SK-N-SH (cell line): Measurements from ENCODE around the gene METTL3. TPM values are rescaled to one million over a fixed set of nuclear protein-coding genes. Genes with fewer than 3 reads are reported as not detected.

Source experiments
- CTCF ChIA-PET: fragments of 300-600, 350-600 bp; formaldehyde crosslinking; extraction: SDS; loops from one replicate; lab custom pipeline; 2021; lab: Yijun Ruan, JAX
- POLR2A ChIA-PET: fragments of 350-600 bp; sonication (Branson Sonifier 250); formaldehyde crosslinking; extraction: SDS; loops from one replicate; lab custom pipeline; 2020; ENCODE audit warnings: antibody characterized with exemption, inconsistent platforms; lab: Yijun Ruan, JAX
- DNase-seq: peaks from one replicate; pipeline ENCODE4 v3.0.0; 2012
- H2AFZ ChIP-seq: fragments of 200-600 bp; sonication (generic); 2 replicates; pipeline ENCODE4 v1.8.1; 2016; ENCODE audit warnings: antibody characterized with exemption, mild to moderate bottlenecking, low read depth
- H3F3A ChIP-seq: fragments of 200-600 bp; sonication (generic); replicated peaks from 2 replicates; pipeline ENCODE3; 2016; ENCODE audit warnings: antibody characterized with exemption, mild to moderate bottlenecking; ENCODE audit not compliant: insufficient read depth
- H3K27ac ChIP-seq, 2 experiments: fragments of 200-500 bp in 1 of 2; fragments of 200-600 bp in 1 of 2; sonication (Bioruptor generic) in 1 of 2; sonication (generic), shearing (Covaris generic) in 1 of 2; 2 replicates each; pipeline versions ENCODE4 v1.5.1 to v1.6.1; 2014 to 2016; ENCODE audit warnings: low read depth in 2 of 2, inconsistent platforms in 1 of 2, low read length in 1 of 2, mild to moderate bottlenecking in 1 of 2, mixed read lengths in 1 of 2
- H3K27me3 ChIP-seq: fragments of 200-600 bp; sonication (generic), shearing (Covaris generic); 2 replicates; pipeline ENCODE4 v1.6.1; 2016; ENCODE audit warnings: mixed run types; ENCODE audit not compliant: insufficient read depth
- H3K36me3 ChIP-seq, 2 experiments: fragments of 200-500 bp in 1 of 2; fragments of 200-600 bp in 1 of 2; sonication (Bioruptor generic) in 1 of 2; sonication (generic) in 1 of 2; replicated peaks in 1 of 2; 2 replicates each; pipeline versions ENCODE3 to v1.5.1; 2014 to 2016; ENCODE audit warnings: low read length in 1 of 2, mild to moderate bottlenecking in 1 of 2; ENCODE audit not compliant: insufficient read depth in 2 of 2, control insufficient read depth in 1 of 2
- H3K4me1 ChIP-seq, 2 experiments: fragments of 200-500 bp in 1 of 2; fragments of 200-600 bp in 1 of 2; sonication (Bioruptor generic) in 1 of 2; sonication (generic), shearing (Covaris generic) in 1 of 2; 2 replicates each; pipeline versions ENCODE4 v1.5.1 to v1.6.1; 2014 to 2016; ENCODE audit warnings: low read depth in 1 of 2, low read length in 1 of 2, mixed run types in 1 of 2; ENCODE audit not compliant: insufficient read depth in 2 of 2, control insufficient read depth in 1 of 2
- H3K4me2 ChIP-seq: fragments of 200-600 bp; sonication (generic), shearing (Covaris generic); 2 replicates; pipeline ENCODE4 v1.6.1; 2017; ENCODE audit warnings: mixed run types
- H3K4me3 ChIP-seq, 2 experiments: fragments of 200-500 bp in 1 of 2; fragments of 200-600 bp in 1 of 2; sonication (Bioruptor generic) in 1 of 2; sonication (generic), shearing (Covaris generic) in 1 of 2; 2 replicates each; pipeline versions ENCODE4 v1.5.1 to v1.8.1; 2014 to 2016; ENCODE audit warnings: low read depth in 2 of 2, inconsistent platforms in 1 of 2, low read length in 1 of 2, mild to moderate bottlenecking in 1 of 2, mixed read lengths in 1 of 2, moderate library complexity in 1 of 2
- H3K79me2 ChIP-seq: fragments of 200-600 bp; sonication (generic); 2 replicates; pipeline ENCODE4 v1.8.1; 2017; ENCODE audit warnings: mild to moderate bottlenecking; ENCODE audit not compliant: insufficient read depth
- H3K9ac ChIP-seq: fragments of 200-600 bp; sonication (generic); 2 replicates; pipeline ENCODE4 v1.6.1; 2017; ENCODE audit warnings: mixed run types
- H3K9me2 ChIP-seq: fragments of 200-600 bp; sonication (generic); 2 replicates; pipeline ENCODE4 v1.6.1; 2017; ENCODE audit warnings: mixed run types
- H3K9me3 ChIP-seq: fragments of 200-600 bp; sonication (generic); 2 replicates; pipeline ENCODE4 v1.6.1; 2017; ENCODE audit warnings: mixed run types, mild to moderate bottlenecking, moderate library complexity
- H4K20me1 ChIP-seq: fragments of 200-600 bp; sonication (generic); 2 replicates; pipeline ENCODE4 v1.6.1; 2017; ENCODE audit warnings: mild to moderate bottlenecking, mixed run types; ENCODE audit not compliant: insufficient read depth
- CTCF ChIP-seq: fragments of 200-600 bp; sonication (generic); IDR thresholded peaks from 2 replicates; pipeline ENCODE4 v1.6.1; 2017; ENCODE audit warnings: antibody characterized with exemption, mild to moderate bottlenecking, moderate library complexity
- EZH2phosphoT487 ChIP-seq: fragments of 200-600 bp; sonication (generic); IDR thresholded peaks from 2 replicates; pipeline ENCODE4 v1.6.1; 2017; ENCODE audit warnings: low read depth, mixed run types, mild to moderate bottlenecking, antibody characterized with exemption, moderate library complexity, borderline replicate concordance
- FOSL2 ChIP-seq: IDR thresholded peaks from 2 replicates; pipeline ENCODE4 v1.4.0; 2012; ENCODE audit warnings: low read depth, mild to moderate bottlenecking, moderate library complexity, borderline replicate concordance
- FOXM1 ChIP-seq: IDR thresholded peaks from 2 replicates; pipeline ENCODE4 v1.4.0; 2012; ENCODE audit warnings: low read depth, mild to moderate bottlenecking
- GABPA ChIP-seq: IDR thresholded peaks from 2 replicates; pipeline ENCODE4 v1.4.0; 2012; ENCODE audit warnings: low read depth, mild to moderate bottlenecking
- GATA2 ChIP-seq: sonication (generic); formaldehyde crosslinking; IDR thresholded peaks from 2 replicates; pipeline ENCODE4 v1.5.0; 2020; ENCODE audit warnings: mild to moderate bottlenecking, missing genetic modification reagents
- IRF3 ChIP-seq: fragments of 150-350 bp; IDR thresholded peaks from 2 replicates; pipeline ENCODE4 v1.6.1; 2016; ENCODE audit warnings: mild to moderate bottlenecking, low read depth, low read length
- MEF2A ChIP-seq: IDR thresholded peaks from 2 replicates; pipeline ENCODE4 v1.4.0; 2012; ENCODE audit warnings: low read depth, borderline replicate concordance
- NFIC ChIP-seq: IDR thresholded peaks from 2 replicates; pipeline ENCODE4 v1.4.0; 2012; ENCODE audit warnings: borderline replicate concordance
- NRF1 ChIP-seq: IDR thresholded peaks from 2 replicates; pipeline ENCODE4 v1.6.1; 2012; ENCODE audit warnings: low read depth, mild to moderate bottlenecking, low read length
- PBX3 ChIP-seq: IDR thresholded peaks from 2 replicates; pipeline ENCODE4; 2012
- POLR2AphosphoS5 ChIP-seq: IDR thresholded peaks from 2 replicates; pipeline ENCODE4 v1.6.1; 2012; ENCODE audit warnings: low read depth, low read length
- RAD21 ChIP-seq: IDR thresholded peaks from 2 replicates; pipeline ENCODE4 v1.6.1; 2012; ENCODE audit warnings: mild to moderate bottlenecking, low read length
- RCOR1 ChIP-seq: fragments of 150-350 bp; IDR thresholded peaks from 2 replicates; pipeline ENCODE4 v1.6.1; 2017; ENCODE audit warnings: antibody characterized with exemption, low read length
- REST ChIP-seq: IDR thresholded peaks from 2 replicates; pipeline ENCODE4 v1.6.1; 2012; ENCODE audit warnings: mild to moderate bottlenecking, low read depth, low read length, moderate library complexity
- RFX5 ChIP-seq: IDR thresholded peaks from 2 replicates; pipeline ENCODE4 v1.6.1; 2012; ENCODE audit warnings: mild to moderate bottlenecking, improper control_type of control experiment, low read length
- TCF12 ChIP-seq: IDR thresholded peaks from 2 replicates; pipeline ENCODE4 v1.4.0; 2012
- TEAD4 ChIP-seq: IDR thresholded peaks from 2 replicates; pipeline ENCODE4 v1.4.0; 2012; ENCODE audit warnings: mild to moderate bottlenecking, borderline replicate concordance; ENCODE audit not compliant: insufficient read depth
- USF2 ChIP-seq: fragments of 150-350 bp; IDR thresholded peaks from 2 replicates; pipeline ENCODE4 v1.6.1; 2017; ENCODE audit warnings: antibody characterized with exemption, low read length, low read depth, borderline replicate concordance
- YY1 ChIP-seq: IDR thresholded peaks from 2 replicates; pipeline ENCODE4 v1.4.0; 2012; ENCODE audit warnings: low read depth, mild to moderate bottlenecking
- WGBS: methylation state at CpG from one replicate; pipeline ENCODE4 v1.1.6; 2017; ENCODE audit warnings: low lambda C conversion rate; 5-methylcytosine and 5-hydroxymethylcytosine counted together
- polyA plus RNA-seq, 3 experiments: library from polyadenylated mRNA; depleted of rRNA; stranded (reverse); fragments of >200 nt; gene quantifications; 2 replicates each; pipeline ENCODE4 v1.2.3, GENCODE V29; 2012

METTL3 gene
- polyA plus RNA-seq, 1 of the 3 experiments (the other 2 are of a cell fraction): 118 TPM

GRCh38 chr14:21557084-21557901 is 46.2 kb upstream of the METTL3 start (continued):
- TF ChIP-seq REST (no peak), POLR2AphosphoS5 (no peak), TCF12 (peak; percentile 17; the same call in 1 of the 2 replicates), TEAD4 (peak; percentile 19; the same call in 1 of the 2 replicates), RAD21 (peak; percentile 87), FOSL2 (no peak), USF2 (no peak), RFX5 (peak; percentile 13; the same call in 1 of the 2 replicates), NRF1 (no peak)

GRCh38 chr14:21556378-21557083 is 45.4 kb upstream of the METTL3 start:
- Histone ChIP-seq H3K9ac (no peak overlapping the region), H3F3A (no peaks in the 10 kb centered on the region), H2AFZ (no peak overlapping the region), H3K4me2 (no peak overlapping the region), H3K79me2 (no peaks in the 10 kb centered on the region), H3K9me3 (no peaks in the 10 kb centered on the region), H3K27ac (no peak overlapping the region), H4K20me1 (no peaks in the 10 kb centered on the region), H3K36me3 (no peaks in the 10 kb centered on the region), H3K4me3 (no peak overlapping the region), H3K4me1 (no peaks in the 10 kb centered on the region; a peak in 1 of 4 replicates), H3K27me3 (no peaks in the 10 kb centered on the region), H3K9me2 (no peaks in the 10 kb centered on the region)
- CTCF ChIA-PET: interaction anchor here (0.6 to 2.9 kb wide), 22 partner anchors 10 to 452 kb away, joined by 3 to 27 read pairs (median 3); partner anchors contain the start of genes METTL3 and SALL2
- no peak for DNase-seq
- POLR2A ChIA-PET: no interaction called here
- WGBS: 66% methylated on average over 5 of the region's 5 CpGs
- TF ChIP-seq TCF12 (no peak), NRF1 (no peak), IRF3 (no peak), FOSL2 (no peak), RCOR1 (no peak), CTCF (no peak), RFX5 (no peak), PBX3 (no peak), EZH2phosphoT487 (no peak), TEAD4 (no peak), NFIC (no peak), POLR2AphosphoS5 (no peak), GATA2 (no peak), MEF2A (no peak), RAD21 (no peak), FOXM1 (no peak), YY1 (no peak), GABPA (no peak)
